ENCODE results near the gene TRRAP. TPM values are rescaled to one million over a fixed set of nuclear protein-coding genes. Genes with fewer than 3 reads are reported as not detected.

The TRRAP gene
- polyA plus RNA-seq, 1 donor (not counting 4 experiments of a cell fraction or from before 2014, with no cell fraction given), result 6.1 TPM

DNA sequence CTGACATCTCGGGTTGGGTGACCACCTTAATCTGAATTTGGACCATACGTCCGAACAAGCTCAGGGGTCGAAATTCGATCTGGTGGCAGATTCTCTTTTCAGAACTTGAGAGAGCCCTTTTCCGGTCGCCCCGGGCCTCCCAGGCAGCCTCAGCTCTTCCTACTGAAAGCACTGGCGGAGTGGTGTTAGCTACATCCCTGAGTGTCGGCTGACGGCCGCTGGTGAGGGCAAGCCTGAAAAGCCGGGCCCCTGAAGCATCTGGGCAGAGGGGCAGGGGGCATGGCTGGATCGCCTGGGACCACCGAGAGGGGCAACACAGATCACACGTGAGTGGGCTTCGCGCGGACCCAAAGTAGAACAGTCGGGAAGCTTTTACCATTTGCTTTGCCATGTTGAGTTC is 149.5 kb downstream of the TRRAP start:
- TF ChIP-seq, protein P1, sequence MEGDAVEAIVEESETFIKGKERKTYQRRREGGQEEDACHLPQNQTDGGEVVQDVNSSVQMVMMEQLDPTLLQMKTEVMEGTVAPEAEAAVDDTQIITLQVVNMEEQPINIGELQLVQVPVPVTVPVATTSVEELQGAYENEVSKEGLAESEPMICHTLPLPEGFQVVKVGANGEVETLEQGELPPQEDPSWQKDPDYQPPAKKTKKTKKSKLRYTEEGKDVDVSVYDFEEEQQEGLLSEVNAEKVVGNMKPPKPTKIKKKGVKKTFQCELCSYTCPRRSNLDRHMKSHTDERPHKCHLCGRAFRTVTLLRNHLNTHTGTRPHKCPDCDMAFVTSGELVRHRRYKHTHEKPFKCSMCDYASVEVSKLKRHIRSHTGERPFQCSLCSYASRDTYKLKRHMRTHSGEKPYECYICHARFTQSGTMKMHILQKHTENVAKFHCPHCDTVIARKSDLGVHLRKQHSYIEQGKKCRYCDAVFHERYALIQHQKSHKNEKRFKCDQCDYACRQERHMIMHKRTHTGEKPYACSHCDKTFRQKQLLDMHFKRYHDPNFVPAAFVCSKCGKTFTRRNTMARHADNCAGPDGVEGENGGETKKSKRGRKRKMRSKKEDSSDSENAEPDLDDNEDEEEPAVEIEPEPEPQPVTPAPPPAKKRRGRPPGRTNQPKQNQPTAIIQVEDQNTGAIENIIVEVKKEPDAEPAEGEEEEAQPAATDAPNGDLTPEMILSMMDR (optimal IDR thresholded peaks at IDR 0.05 in 1 of 3, IDR thresholded peaks at IDR 0.05 in 1 of 3, conservative IDR thresholded peaks at IDR 0.05 in 1 of 3; ENCODE audit: extremely low read depth in 1 of 3, insufficient read depth in 2 of 3, low read length in 3 of 3), result no peak
- TF ChIP-seq EZH2 (IDR thresholded peaks at IDR 0.05; ENCODE audit: low read length), result no peak
- no peak for FAIRE-seq
- dilution Hi-C loops (cut with MboI; ENCODE audit: extremely low pct_ligation_motif_present, low sequenced_read_pairs), result no loop called here
- Histone ChIP-seq H3K9me3 (ENCODE audit: control insufficient read depth, low read depth, low read length) (no peaks in the 10 kb centered on the region), H4K20me1 (ENCODE audit: control insufficient read depth, extremely low read depth, insufficient read depth, low read length) (no peaks in the 10 kb centered on the region), H3K27ac (ENCODE audit: control insufficient read depth, insufficient read depth, low read length) (no peak overlapping the region), H3K9ac (ENCODE audit: control insufficient read depth, extremely low read depth, insufficient read depth, low read length) (no peak overlapping the region), H2AFZ (ENCODE audit: control insufficient read depth, low read length) (no peak overlapping the region), H3K36me3 (ENCODE audit: control insufficient read depth in 2 of 2, extremely low read depth in 1 of 2, insufficient read depth in 2 of 2, low read length in 2 of 2) (peaks cover 24 to 27% of the 10 kb centered on the region in 2 experiments), H3K4me1 (ENCODE audit: control insufficient read depth, extremely low read depth, insufficient read depth, low read length) (no peaks in the 10 kb centered on the region), H3K4me2 (ENCODE audit: control insufficient read depth, extremely low read depth, insufficient read depth, low read depth, low read length) (no peak overlapping the region), H3K4me3 (ENCODE audit: control insufficient read depth in 2 of 3, extremely low read depth in 1 of 3, insufficient read depth in 2 of 3, low read depth in 1 of 3, low read length in 3 of 3) (no peak overlapping the region), H3K9me1 (ENCODE audit: control insufficient read depth, extremely low read depth, insufficient read depth, low read length) (no peaks in the 10 kb centered on the region), H3K79me2 (ENCODE audit: control insufficient read depth, insufficient read depth, low read length) (no peaks in the 10 kb centered on the region), H3K27me3 (ENCODE audit: control insufficient read depth, extremely low read depth, insufficient read depth, low read length) (no peaks in the 10 kb centered on the region)
- no peak for DNase-seq (ENCODE audit: low read depth, low spot score)

DNA sequence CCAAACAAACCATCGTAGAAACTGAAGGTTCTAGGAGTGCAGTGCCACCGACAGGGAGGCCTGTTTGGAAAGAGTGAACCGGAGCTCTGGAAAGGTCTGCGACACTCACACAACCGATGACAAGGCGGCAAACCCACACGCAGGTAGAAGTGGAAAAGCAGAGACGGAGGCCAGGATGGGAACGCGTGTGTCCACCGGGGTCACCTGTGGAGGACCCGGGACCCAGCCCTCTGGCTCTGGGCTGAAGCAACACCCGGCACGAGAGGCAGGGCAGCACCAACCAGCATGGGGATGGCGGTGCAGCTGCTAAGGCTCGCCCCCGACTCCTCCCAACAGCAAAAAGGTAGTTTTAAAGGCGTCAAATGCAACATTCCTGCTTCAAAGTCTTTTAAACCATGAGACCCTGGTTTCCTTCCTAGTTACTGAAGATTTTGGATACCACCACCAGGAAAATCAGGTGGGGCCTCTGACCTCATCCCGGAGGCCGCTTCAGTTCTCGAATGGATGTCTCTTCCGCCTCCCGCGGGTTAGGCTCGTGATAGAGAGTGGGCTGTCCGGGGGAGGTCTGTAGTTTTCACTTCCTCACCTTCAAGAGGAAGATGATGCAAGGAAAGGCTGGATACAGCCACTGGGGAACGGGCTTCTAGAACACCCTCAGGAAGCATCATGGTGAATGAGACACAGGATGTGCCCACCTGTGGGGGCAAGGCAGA is 150.1 kb downstream of the TRRAP start:
- H3K4me1 ChIP-seq (ENCODE audit: control insufficient read depth, extremely low read depth, insufficient read depth, low read length), result no peaks in the 10 kb centered on the region
- H3K4me2 ChIP-seq (ENCODE audit: control insufficient read depth, extremely low read depth, insufficient read depth, low read depth, low read length), result no peak overlapping the region
- DNase-seq (ENCODE audit: low read depth, low spot score) (no peak), FAIRE-seq (no peak)
- no peak overlapping the region for H3K27ac ChIP-seq (ENCODE audit: control insufficient read depth, insufficient read depth, low read length)
- H3K36me3 ChIP-seq (ENCODE audit: control insufficient read depth in 2 of 2, extremely low read depth in 1 of 2, insufficient read depth in 2 of 2, low read length in 2 of 2), result peaks cover 28 to 32% of the 10 kb centered on the region in 2 experiments
- no peaks in the 10 kb centered on the region for H4K20me1 ChIP-seq (ENCODE audit: control insufficient read depth, extremely low read depth, insufficient read depth, low read length)
- no peak overlapping the region for H2AFZ ChIP-seq (ENCODE audit: control insufficient read depth, low read length)
- no peaks in the 10 kb centered on the region for H3K27me3 ChIP-seq (ENCODE audit: control insufficient read depth, extremely low read depth, insufficient read depth, low read length)
- H3K9me1 ChIP-seq (ENCODE audit: control insufficient read depth, extremely low read depth, insufficient read depth, low read length), result no peaks in the 10 kb centered on the region
- no peak overlapping the region for H3K9ac ChIP-seq (ENCODE audit: control insufficient read depth, extremely low read depth, insufficient read depth, low read length)
- no peaks in the 10 kb centered on the region for H3K79me2 ChIP-seq (ENCODE audit: control insufficient read depth, insufficient read depth, low read length)
- H3K9me3 ChIP-seq (ENCODE audit: control insufficient read depth, low read depth, low read length), result no peaks in the 10 kb centered on the region
- dilution Hi-C loops (cut with MboI; ENCODE audit: extremely low pct_ligation_motif_present, low sequenced_read_pairs), result no loop called here
- H3K4me3 ChIP-seq (ENCODE audit: control insufficient read depth in 2 of 3, extremely low read depth in 1 of 3, insufficient read depth in 2 of 3, low read depth in 1 of 3, low read length in 3 of 3), result no peak overlapping the region
- TF ChIP-seq EZH2 (IDR thresholded peaks at IDR 0.05; ENCODE audit: low read length), result no peak
- TF ChIP-seq, protein P1 (optimal IDR thresholded peaks at IDR 0.05 in 1 of 3, IDR thresholded peaks at IDR 0.05 in 1 of 3, conservative IDR thresholded peaks at IDR 0.05 in 1 of 3; ENCODE audit: extremely low read depth in 1 of 3, insufficient read depth in 2 of 3, low read length in 3 of 3), result no peak
